Stimulated activated naive CD8-positive, alpha-beta T cell treated with anti-CD3 and anti-CD28 coated beads, Interleukin-15, amount 100 ng/mL, for 72 hours (primary cell): ENCODE measurements around the gene HOXA10.

Source experiments
- ATAC-seq: fragments of 150-1000 bp; cut with Tn5 transposase; 2 replicates; pipeline ENCODE4 v1.10.0; 2021; ENCODE audit warnings: mild to moderate bottlenecking, moderate library complexity
- DNase-seq, 2 donors: peaks; one replicate each; pipeline ENCODE4 v3.0.0; 2021 to 2022
- H3K27ac Mint-ChIP-seq, 2 donors: one replicate each; pipeline ENCODE4 v1.8.0; 2022; ENCODE audit warnings: mild to moderate bottlenecking in 2 of 2, mixed read lengths in 2 of 2, moderate library complexity in 2 of 2
- H3K27me3 Mint-ChIP-seq: one replicate; pipeline ENCODE4 v1.8.0; 2022; ENCODE audit warnings: mixed read lengths
- H3K4me1 Mint-ChIP-seq: one replicate; pipeline ENCODE4 v1.8.0; 2022; ENCODE audit warnings: mild to moderate bottlenecking, mixed read lengths
- H3K4me3 Mint-ChIP-seq, 2 donors: one replicate each; pipeline ENCODE4 v1.8.0; 2022; ENCODE audit warnings: mild to moderate bottlenecking in 2 of 2, mixed read lengths in 2 of 2, moderate library complexity in 1 of 2
- H3K9me3 Mint-ChIP-seq, 2 donors: one replicate each; pipeline ENCODE4 v1.8.0; 2022; ENCODE audit warnings: mixed read lengths in 2 of 2

The HOXA10 gene

DNA sequence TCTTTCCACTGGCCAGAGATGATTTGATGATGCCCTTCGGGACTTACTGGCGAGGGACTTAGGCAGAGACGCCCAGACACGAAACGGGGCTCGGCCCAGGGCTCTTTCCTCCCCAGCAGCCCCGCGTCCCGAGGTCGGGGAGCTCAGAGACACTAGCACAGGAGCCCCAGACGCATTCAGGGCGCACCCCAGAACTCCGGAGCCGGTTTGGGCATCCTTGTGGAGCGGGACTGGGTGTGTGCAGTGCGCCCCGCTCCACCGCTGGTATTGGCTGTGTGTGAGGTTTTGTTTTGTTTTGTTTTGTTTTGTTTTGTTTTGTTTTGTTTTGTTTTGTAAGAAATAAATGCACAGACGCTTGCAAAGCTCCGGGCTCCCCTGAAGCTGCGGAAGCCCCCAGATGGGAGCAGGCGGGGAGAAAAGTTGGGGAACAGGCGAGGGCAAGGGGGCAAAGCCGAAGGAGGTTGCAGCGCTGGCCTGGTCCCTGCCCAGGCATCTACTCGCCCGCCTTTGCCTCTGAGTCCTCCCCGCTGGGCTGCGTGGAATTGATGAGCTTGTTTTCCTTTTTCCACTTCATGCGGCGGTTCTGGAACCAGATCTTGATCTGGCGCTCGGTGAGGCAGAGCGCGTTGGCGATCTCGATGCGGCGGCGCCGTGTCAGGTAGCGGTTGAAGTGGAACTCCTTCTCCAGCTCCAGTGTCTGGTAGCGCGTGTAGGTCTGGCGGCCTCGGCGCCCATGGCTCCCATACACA, 28.8 kb downstream of the HOXA10 start:
- no peak overlapping the region for H3K27ac Mint-ChIP-seq
- ATAC-seq = no peak
- H3K27me3 Mint-ChIP-seq = peaks cover 79% of the 10 kb centered on the region
- no peaks in the 10 kb centered on the region for H3K9me3 Mint-ChIP-seq
- H3K4me3 Mint-ChIP-seq = no peak overlapping the region
- no peak for DNase-seq
- H3K4me1 Mint-ChIP-seq = peaks cover 12% of the 10 kb centered on the region

DNA sequence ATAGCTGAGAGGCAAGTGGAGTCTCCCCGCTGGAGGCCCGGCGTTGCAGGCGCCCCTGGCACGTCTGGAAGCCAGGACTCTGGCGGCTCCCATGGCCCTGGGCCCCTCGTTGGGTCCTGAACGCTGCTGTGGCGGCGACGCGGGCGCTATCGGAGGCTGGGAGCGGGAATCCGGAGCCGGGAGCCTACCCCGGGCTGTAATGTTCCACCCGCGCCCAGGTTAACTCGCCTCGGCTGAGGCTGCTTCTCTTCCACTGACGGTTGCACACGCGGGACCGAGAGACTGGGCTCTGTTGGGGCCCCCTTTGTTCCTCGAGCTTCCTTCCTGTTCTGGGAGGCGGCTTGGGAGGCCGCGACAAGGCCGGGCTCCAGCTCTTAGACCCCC, 29.3 kb downstream of the HOXA10 start:
- no peak overlapping the region for H3K4me3 Mint-ChIP-seq
- H3K27ac Mint-ChIP-seq = no peak overlapping the region
- DNase-seq (no peak), ATAC-seq (no peak)
- H3K9me3 Mint-ChIP-seq = no peaks in the 10 kb centered on the region
- H3K27me3 Mint-ChIP-seq = peaks cover 77% of the 10 kb centered on the region
- H3K4me1 Mint-ChIP-seq = peaks cover 9% of the 10 kb centered on the region

DNA sequence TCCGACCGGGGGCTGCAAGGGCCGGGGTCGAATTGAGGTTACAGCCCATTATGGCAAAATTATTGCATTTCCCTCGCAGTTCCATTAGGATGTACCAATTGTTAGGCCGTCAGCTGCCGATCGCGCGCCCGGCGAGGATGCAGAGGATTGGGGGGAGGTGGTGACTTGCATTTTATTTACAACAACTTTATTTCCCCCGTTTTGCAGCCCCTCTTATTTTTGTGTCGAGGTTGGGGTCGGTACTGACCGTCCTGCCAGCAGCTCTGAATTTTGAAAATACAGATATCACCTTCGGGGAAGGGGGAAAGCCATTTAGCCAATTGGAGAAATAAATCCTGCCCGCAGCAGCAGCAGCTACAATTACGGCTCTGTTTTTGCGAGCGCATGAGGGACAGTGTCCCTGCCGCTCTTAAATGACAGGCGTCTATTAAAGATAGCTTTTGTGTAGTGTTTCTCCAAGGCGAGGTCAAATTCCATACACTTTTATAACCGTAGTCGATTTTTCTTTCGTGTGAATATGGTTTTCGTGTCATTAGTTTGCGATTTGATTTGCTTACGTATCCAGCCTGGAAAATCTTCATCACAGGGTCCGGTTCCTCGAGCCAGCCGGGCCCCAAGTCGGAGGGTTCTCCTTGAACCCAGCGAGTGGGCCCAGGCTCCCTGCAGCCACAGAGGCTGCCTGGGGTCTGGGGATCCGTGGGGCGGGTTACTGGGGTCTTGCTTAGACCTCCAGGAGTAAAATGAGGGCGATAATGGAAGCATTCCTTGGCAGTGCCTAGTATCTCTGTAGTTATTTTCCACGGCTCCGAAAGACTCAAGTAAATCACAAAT, 30.0 kb downstream of the HOXA10 start:
- no peak for DNase-seq
- no peak overlapping the region for H3K27ac Mint-ChIP-seq
- H3K4me1 Mint-ChIP-seq = peaks cover 9% of the 10 kb centered on the region
- H3K27me3 Mint-ChIP-seq = peaks cover 76% of the 10 kb centered on the region
- H3K9me3 Mint-ChIP-seq = no peaks in the 10 kb centered on the region
- no peak overlapping the region for H3K4me3 Mint-ChIP-seq
- ATAC-seq = no peak

DNA sequence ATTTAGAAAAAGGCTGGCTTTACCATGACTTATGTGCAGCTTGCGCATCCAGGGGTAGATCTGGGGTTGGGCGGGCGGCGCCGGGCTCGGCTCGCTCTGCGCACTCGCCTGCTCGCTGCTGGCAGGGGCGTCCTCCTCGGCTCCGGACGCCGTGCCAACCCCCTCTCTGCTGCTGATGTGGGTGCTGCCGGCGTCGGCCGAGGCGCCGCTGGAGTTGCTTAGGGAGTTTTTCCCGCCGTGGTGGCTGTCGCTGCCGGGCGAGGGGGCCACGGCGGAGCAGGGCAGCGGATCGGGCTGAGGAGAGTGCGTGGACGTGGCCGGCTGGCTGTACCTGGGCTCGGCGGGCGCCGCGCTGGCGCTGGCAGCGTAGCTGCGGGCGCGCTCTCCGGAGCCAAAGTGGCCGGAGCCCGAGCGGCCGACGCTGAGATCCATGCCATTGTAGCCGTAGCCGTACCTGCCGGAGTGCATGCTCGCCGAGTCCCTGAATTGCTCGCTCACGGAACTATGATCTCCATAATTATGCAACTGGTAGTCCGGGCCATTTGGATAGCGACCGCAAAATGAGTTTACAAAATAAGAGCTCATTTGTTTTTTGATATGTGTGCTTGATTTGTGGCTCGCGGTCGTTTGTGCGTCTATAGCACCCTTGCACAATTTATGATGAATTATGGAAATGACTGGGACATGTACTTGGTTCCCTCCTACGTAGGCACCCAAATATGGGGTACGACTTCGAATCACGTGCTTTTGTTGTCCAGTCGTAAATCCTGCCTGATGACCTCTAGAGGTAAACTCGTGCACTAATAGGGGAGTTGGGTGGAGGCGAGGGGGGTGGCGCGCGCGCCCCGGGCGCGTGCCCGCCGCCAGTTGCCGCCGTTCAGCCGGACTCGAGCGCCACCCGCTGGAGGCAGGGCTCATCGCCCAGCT, 30.8 kb downstream of the HOXA10 start, which contains the start of gene HOXA5:
Gene HOXA5 (minus strand): TSS at position 659 of the 927 bp plus-strand sequence. CDS start 74 bp downstream, at position 585.
- Mint-ChIP-seq H3K9me3 (no peaks in the 10 kb centered on the region), H3K27ac (peak within 1 kb of the TSS in 1 of 2 donors; percentile 32), H3K4me3 (peak within 1 kb of the TSS in 1 of 2 donors; percentile 42), H3K27me3 (peaks cover 75% of the 10 kb centered on the region), H3K4me1 (peaks cover 5% of the 10 kb centered on the region)
- ATAC-seq (no peak), DNase-seq (no peak)

DNA sequence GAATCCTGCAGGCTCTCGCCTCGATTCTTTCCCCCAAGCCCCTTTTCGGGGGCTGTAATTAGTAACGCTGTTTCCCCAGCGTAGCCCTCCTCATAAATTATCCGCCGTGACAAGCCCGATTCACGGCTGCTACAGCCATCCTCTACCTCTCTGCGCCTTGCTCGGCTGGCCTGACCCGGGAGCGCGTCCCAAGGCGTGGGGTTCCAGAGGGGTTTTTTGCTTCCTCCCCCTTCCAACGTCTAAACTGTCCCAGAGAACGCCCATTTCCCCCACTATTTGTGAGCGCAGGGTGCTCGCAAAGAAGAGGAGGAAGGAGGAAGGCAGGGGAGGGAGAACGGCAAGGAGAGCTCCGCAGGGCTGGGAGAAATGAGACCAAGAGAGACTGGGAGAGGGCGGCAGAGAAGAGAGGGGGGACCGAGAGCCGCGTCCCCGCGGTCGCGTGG, 31.5 kb downstream of the HOXA10 start:
- peaks cover 75% of the 10 kb centered on the region for H3K27me3 Mint-ChIP-seq
- peak overlapping the region in 1 of 2 donors; percentile 32 for H3K27ac Mint-ChIP-seq
- ATAC-seq (no peak), DNase-seq (no peak)
- H3K4me3 Mint-ChIP-seq = peak overlapping the region in 1 of 2 donors; percentile 42
- H3K4me1 Mint-ChIP-seq = no peaks in the 10 kb centered on the region
- no peaks in the 10 kb centered on the region for H3K9me3 Mint-ChIP-seq

DNA sequence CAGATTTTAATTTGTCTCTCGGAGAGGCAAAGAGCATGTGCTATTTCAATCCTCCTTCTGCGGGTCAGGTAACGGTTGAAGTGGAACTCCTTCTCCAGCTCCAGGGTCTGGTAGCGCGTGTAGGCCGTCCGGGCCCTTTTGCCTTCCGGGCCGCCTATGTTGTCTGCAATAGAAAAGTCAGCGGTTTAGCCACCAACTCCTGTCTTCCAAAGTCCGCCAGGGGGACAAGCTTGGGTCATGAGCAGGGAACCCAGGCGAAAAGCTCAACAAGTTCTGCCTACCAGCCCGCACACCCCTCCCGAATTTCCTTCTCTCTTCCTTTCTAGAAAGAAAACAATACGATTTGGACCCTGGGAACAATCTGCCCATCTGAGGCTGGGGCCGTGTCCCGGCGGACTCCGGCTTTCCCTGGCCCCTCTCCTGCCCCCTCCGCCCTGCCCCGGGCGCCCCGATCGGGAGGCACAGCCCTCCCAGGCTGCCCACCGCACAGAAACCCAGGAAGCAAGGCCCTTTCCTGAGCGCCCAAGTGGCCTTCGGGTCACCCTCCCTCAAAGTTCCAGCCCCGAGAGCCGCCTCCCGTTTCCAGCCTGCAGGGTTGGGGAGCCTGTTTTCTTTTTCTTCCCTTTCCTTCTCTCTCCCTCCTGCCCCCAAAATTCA, 32.1 kb downstream of the HOXA10 start:
- H3K4me3 Mint-ChIP-seq = no peak overlapping the region
- no peak overlapping the region for H3K27ac Mint-ChIP-seq

DNA sequence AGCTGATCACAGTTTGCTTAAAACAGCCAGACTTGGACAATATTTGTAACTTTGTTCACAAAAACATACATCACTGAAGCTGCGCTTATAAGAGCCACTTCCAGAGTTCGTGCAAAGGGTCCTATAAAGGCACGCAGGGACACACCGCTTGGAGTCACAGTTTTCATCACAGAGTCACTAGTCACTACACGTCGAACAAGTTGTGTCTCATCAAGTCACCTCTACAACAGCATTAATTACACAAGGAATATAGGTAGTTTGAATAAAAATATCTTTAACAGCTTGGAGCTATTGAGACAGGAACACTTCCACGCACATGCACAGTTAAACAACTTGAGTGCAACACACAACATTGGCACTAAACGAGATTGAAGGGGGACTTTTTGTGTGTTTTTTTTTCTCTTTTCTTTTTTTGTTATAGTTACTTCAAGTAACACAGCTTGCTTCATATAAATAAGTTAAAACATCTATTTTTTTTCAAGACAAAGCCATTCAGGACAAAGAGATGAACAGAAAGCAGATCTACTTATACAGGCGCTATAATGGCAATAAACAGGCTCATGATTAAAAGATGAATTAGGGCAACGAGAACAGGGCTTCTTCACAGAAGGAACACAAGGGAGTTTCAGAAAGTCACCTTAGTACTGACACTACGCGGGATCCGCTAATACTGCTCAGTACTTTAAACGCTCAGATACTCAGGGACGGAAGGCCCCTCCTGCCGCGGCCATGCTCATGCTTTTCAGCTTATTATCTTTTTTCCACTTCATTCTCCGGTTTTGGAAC, 32.8 kb downstream of the HOXA10 start:
- ATAC-seq = no peak
- Mint-ChIP-seq H3K27ac (no peak overlapping the region), H3K4me3 (no peak overlapping the region), H3K4me1 (peaks cover 5% of the 10 kb centered on the region), H3K9me3 (no peaks in the 10 kb centered on the region), H3K27me3 (peaks cover 75% of the 10 kb centered on the region)
- no peak for DNase-seq

More for the DNA sequence above, 32.1 kb downstream of the HOXA10 start:
- H3K27me3 Mint-ChIP-seq = peaks cover 75% of the 10 kb centered on the region
- no peaks in the 10 kb centered on the region for H3K9me3 Mint-ChIP-seq
- DNase-seq (no peak), ATAC-seq (no peak)
- H3K4me1 Mint-ChIP-seq = peaks cover 3% of the 10 kb centered on the region

DNA sequence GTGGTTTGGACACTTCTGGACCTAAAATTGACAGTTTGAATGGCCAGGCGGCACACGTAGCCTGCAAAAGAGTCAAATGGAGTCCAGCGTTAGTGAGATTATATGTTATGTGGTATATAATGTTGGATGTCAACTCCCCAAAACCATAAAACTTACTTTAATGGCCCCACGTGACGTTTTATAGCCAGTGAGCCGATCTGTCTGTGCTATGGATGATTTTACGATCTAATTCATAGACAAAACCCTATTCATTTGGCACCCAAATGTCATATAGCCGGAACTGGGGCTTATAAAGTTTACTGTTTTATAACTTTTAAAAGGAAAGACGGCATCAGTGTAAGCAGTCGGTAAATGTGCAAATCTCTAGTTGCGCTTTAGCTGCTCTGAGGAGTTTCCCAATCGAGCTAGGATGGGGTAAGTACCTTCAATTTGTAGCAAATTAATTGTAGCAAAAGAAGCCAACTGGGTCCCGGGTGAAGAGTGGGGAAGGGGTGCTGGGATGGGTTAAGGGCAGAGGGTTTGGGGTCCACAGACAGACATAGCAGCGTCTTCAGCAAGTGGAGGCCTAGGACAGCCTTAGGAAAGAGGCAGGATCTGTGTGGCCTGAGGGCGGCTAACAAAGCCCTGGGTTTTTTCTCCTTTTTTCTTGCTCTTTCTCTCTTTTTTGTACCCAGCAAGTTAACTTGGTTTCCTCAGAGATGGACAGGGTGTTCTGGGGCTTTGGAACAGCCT, 33.8 kb downstream of the HOXA10 start:
- DNase-seq (no peak), ATAC-seq (no peak)
- H3K27me3 Mint-ChIP-seq = peaks cover 74% of the 10 kb centered on the region
- H3K9me3 Mint-ChIP-seq = no peaks in the 10 kb centered on the region
- H3K27ac Mint-ChIP-seq = no peak overlapping the region
- H3K4me1 Mint-ChIP-seq = peaks cover 16% of the 10 kb centered on the region
- H3K4me3 Mint-ChIP-seq = no peak overlapping the region

DNA sequence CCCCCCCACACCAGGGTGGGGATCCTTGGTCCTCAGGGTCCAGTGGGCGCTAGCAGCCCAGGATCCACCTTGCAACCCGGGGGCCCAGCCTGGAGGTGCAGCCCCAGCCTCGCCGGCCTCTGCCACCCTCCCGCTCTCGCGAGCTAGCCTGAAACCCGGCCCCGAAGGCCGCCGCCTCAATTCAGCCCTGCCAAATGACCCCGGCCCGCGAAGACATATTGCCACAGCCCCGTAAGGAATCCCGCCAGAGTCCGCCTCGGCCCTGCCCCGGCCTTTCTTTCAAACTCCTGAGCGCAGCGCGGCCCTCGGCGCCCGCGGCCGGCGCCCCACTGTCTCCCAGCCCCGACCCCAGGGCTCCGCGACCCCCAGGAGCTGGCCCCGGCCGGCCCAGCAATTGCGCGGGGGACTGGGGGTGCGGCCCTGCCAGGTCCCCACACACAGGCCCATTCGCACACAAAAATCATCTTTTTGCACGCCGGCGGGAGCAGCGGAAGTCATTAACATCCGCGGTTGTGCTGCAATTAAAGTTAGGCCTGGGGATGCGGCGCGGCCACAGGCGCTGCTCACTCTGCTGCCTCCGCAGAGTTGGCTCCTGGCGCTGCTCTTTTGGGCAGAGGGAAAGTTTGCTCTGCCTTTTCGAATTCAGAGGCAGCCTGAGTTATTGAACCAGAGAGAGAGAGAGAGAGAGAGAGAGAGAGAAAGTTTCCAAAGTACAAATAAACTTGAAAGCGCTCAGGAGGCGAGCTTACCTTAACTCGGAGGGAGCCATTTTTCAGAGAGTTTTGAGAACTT, 34.6 kb downstream of the HOXA10 start:
- Mint-ChIP-seq H3K9me3 (no peaks in the 10 kb centered on the region), H3K4me1 (peaks cover 23% of the 10 kb centered on the region), H3K27ac (no peak overlapping the region), H3K4me3 (no peak overlapping the region), H3K27me3 (peaks cover 74% of the 10 kb centered on the region)
- DNase-seq = no peak
- peak; percentile 59 for ATAC-seq

DNA sequence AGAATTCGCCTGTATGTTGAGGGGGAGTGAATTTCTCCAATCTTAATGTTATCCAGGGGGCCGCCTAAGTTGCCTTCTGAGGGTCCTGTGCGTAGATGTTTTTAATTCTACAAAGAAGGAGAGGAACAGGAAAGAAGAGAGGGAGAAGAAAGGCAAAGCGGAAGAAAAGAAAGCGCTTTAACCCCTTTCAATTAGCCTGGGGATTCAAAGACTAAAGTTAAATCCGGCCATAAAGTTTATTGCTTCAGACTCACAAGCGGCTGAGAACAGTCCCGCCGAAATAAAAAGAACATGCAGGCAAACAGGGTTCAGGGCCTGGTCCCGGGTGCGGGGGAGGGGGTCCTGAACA, 35.2 kb downstream of the HOXA10 start:
- Mint-ChIP-seq H3K9me3 (no peaks in the 10 kb centered on the region), H3K27ac (no peak overlapping the region), H3K27me3 (peaks cover 80% of the 10 kb centered on the region), H3K4me3 (no peak overlapping the region), H3K4me1 (peaks cover 29% of the 10 kb centered on the region)
- DNase-seq = no peak
- ATAC-seq = no peak

DNA sequence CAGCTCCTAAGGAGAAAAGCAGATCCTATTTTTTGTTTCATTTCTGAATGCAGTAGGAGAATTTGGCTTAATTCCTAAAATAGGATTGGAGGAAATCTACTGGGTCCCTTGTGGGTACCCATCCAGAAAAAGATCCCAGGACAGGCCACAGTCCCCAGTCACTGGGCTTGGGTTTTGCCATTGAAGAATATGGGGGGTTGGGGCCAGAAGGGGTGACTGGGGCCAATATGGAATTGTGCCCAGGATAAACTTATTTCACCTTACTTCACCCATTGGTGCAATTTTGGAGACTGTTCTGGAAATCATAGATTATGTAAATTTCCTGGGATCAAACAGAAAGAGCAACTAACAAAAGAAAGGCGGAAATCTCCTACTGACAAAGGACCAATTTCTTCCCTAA, 35.6 kb downstream of the HOXA10 start:
- Mint-ChIP-seq H3K9me3 (no peaks in the 10 kb centered on the region), H3K4me1 (peaks cover 32% of the 10 kb centered on the region), H3K4me3 (no peak overlapping the region), H3K27ac (no peak overlapping the region), H3K27me3 (peaks cover 85% of the 10 kb centered on the region)
- DNase-seq (no peak), ATAC-seq (no peak)

DNA sequence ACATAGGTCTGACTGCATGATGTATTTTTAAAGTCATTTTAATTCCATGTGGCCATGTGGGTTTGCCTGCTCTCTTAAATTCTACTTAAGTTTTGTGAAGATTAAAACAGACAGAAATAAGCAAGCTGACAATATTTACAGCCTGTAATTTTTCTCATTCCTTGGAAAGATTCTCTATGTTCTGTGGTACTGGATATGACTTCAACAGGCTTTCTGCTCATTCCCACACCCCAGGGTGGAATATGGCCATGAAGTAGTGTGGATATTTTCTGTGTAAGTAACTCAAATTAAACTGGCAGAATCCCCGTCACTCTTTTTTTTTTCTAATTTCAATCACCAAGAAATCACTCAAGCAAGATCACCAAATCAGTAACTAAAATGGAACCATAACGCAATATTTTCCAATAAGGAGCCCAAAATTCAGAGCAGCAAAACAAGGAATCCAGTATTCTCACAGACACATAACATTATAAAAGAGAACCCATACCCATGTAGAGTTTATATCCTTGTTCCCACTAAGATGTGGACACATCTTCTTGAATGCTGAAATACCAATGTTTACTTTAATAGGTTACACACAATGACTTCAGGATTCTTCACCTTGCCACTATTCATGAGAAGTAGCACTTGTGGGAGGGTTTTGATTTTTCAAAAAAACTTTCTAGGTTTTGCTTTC, 36.3 kb downstream of the HOXA10 start:
- Mint-ChIP-seq H3K9me3 (no peaks in the 10 kb centered on the region), H3K4me1 (peaks cover 32% of the 10 kb centered on the region), H3K27me3 (peaks cover 88% of the 10 kb centered on the region), H3K4me3 (no peak overlapping the region), H3K27ac (no peak overlapping the region)
- DNase-seq = no peak
- ATAC-seq = no peak

DNA sequence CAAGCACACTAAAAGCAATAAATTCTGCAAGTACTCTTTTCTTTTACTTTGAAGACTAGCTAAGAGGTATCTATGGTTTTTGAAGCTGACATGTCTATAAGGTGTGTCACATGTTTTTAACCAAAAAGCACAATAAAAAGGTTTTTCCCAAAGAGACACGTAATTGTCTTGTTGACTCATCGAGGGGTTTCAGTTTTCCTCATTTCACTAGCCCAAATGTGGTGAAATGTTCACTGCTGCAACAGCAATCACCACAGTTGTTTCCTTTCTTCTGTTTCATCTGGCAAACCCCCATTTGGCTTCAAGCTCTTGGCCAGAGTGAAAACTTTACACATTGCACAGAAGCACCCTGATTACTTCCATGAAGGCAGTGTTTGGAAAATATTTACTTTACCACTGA, 39.7 kb downstream of the HOXA10 start:
- Mint-ChIP-seq H3K4me3 (peak overlapping the region; percentile 24 to 36), H3K4me1 (peaks cover 32% of the 10 kb centered on the region), H3K27ac (peak overlapping the region in 1 of 2 donors; percentile 75), H3K9me3 (no peaks in the 10 kb centered on the region), H3K27me3 (peaks cover 67% of the 10 kb centered on the region)
- DNase-seq = peak; percentile 32 to 64
- peak; percentile 80 for ATAC-seq
